Mesendoderm (in vitro differentiated cells): ENCODE results near the gene FXYD4.
A peak's percentile ranks its signal among the peaks of the same experiment; 100 is the strongest.

Experiments used
- DNase-seq: peaks from one replicate; pipeline ENCODE4 v3.0.0; 2013
- H2AK5ac ChIP-seq: 2 replicates; pipeline ENCODE4 v1.6.1; 2013; ENCODE audit warnings: low read length, inconsistent platforms
- H2BK120ac ChIP-seq: 2 replicates; pipeline ENCODE4 v1.6.1; 2013; ENCODE audit warnings: low read depth, mild to moderate bottlenecking, low read length, moderate library complexity, mixed read lengths
- H2BK15ac ChIP-seq: replicated peaks from 2 replicates; pipeline ENCODE4 v1.6.1; 2013; ENCODE audit warnings: low read depth, mild to moderate bottlenecking, moderate library complexity
- H2BK5ac ChIP-seq: 2 replicates; pipeline ENCODE4 v1.6.1; 2013; ENCODE audit warnings: low read length, inconsistent platforms
- H3K18ac ChIP-seq: 2 replicates; pipeline ENCODE4 v1.6.1; 2013; ENCODE audit warnings: mild to moderate bottlenecking, low read length, mixed read lengths
- H3K23ac ChIP-seq: one replicate; pipeline ENCODE4 v1.6.1; 2013; ENCODE audit warnings: low read length
- H3K27ac ChIP-seq: 2 replicates; pipeline ENCODE4 v1.5.1; 2013; ENCODE audit warnings: low read depth, mild to moderate bottlenecking, inconsistent platforms, low read length, moderate library complexity
- H3K27me3 ChIP-seq: 2 replicates; pipeline ENCODE4 v1.6.1; 2013; ENCODE audit warnings: low read length, control low read depth, mild to moderate bottlenecking, inconsistent platforms; ENCODE audit not compliant: insufficient read depth, poor library complexity
- H3K36me3 ChIP-seq: 2 replicates; pipeline ENCODE4 v1.6.1; 2013; ENCODE audit warnings: low read length, inconsistent platforms; ENCODE audit not compliant: control insufficient read depth, insufficient read depth
- H3K4ac ChIP-seq: one replicate; pipeline ENCODE4 v1.6.1; 2013; ENCODE audit warnings: low read depth, mild to moderate bottlenecking, low read length, moderate library complexity
- H3K4me1 ChIP-seq: 2 replicates; pipeline ENCODE4 v1.6.1; 2013; ENCODE audit warnings: low read depth, low read length, inconsistent platforms; ENCODE audit not compliant: control insufficient read depth
- H3K4me2 ChIP-seq: 2 replicates; pipeline ENCODE4 v1.6.1; 2013; ENCODE audit warnings: low read length
- H3K4me3 ChIP-seq: 2 replicates; pipeline ENCODE4 v1.5.1; 2013; ENCODE audit warnings: mild to moderate bottlenecking, low read length
- H3K56ac ChIP-seq: one replicate; pipeline ENCODE4 v1.6.1; 2013; ENCODE audit warnings: low read length
- H3K79me1 ChIP-seq: 2 replicates; pipeline ENCODE4 v1.6.1; 2013; ENCODE audit warnings: low read length, inconsistent platforms
- H3K79me2 ChIP-seq: 2 replicates; pipeline ENCODE4 v1.6.1; 2013; ENCODE audit warnings: mild to moderate bottlenecking, low read length; ENCODE audit not compliant: control insufficient read depth, insufficient read depth
- H3K9ac ChIP-seq: 2 replicates; pipeline ENCODE4 v1.6.1; 2013; ENCODE audit warnings: low read length, inconsistent platforms
- H4K5ac ChIP-seq: one replicate; pipeline ENCODE4 v1.6.1; 2013; ENCODE audit warnings: low read length
- H4K8ac ChIP-seq: one replicate; pipeline ENCODE4 v1.6.1; 2013; ENCODE audit warnings: low read depth, mild to moderate bottlenecking, control low read depth, low read length, moderate library complexity
- WGBS: extraction: QIAGEN DNeasy Blood & Tissue Kit; methylation state at CpG from one replicate; pipeline ENCODE4 v1.1.7; 2013; ENCODE audit warnings: low lambda C conversion rate, missing lambda C conversion rate; ENCODE audit not compliant: insufficient coverage; ENCODE audit errors: extremely low coverage; 5-methylcytosine and 5-hydroxymethylcytosine counted together

Gene FXYD4

DNA sequence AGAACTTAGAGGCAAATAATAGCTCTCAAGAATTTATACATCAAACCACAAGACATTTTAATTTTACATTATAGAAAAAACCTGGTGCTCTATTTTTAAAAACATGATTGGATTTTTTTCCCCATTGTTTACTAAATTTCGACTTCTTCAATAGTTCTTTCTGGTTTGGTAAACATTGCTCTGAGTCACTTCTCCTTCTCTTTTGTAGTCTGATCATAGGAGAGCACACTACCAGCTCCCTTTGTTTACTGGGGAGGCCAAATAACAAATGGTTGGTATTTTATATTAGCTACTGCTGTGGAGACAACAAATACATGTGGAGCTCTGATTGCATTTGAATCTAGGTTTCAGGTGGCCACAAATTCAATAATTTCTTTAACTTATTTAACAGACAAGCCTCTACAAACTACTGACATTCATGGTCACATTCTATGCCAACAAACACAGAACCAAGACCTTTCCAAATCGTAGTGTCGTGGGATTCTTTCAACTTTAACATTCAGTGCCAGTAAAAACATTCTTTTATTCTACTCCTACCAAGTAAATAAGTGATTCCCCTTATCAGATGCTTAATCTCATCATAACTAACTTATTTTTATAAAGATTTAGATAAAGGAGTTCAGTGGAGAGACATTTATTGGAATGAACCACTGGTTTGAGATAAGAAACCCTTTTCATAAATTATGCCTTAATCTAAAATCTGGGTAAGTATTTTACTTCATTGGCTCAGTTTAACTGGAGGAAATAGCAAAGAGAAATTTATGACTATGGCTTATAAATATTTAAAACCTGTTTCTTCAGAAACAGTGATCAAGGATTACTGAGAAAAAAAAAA is 17.7 kb upstream of the FXYD4 start:
- no peak overlapping the region for H2BK120ac ChIP-seq
- H3K27ac ChIP-seq, result no peak overlapping the region
- no peak overlapping the region for H2BK15ac ChIP-seq

GRCh38 chr10:43354330-43354635 is 17.2 kb upstream of the FXYD4 start:
- Histone ChIP-seq H3K9ac (no peak overlapping the region), H4K8ac (no peak overlapping the region), H3K18ac (no peak overlapping the region), H2AK5ac (no peak overlapping the region), H3K4me3 (no peak overlapping the region), H3K4me2 (no peak overlapping the region), H3K79me1 (no peaks in the 10 kb centered on the region), H4K5ac (no peak overlapping the region), H3K4me1 (no peaks in the 10 kb centered on the region), H3K36me3 (no peaks in the 10 kb centered on the region), H3K27me3 (no peaks in the 10 kb centered on the region), H2BK5ac (no peak overlapping the region), H3K4ac (no peak overlapping the region), H3K27ac (no peak overlapping the region), H3K56ac (no peak overlapping the region), H3K79me2 (no peaks in the 10 kb centered on the region), H3K23ac (no peak overlapping the region), H2BK120ac (no peak overlapping the region), H2BK15ac (no peak overlapping the region)
- no CpG with 5 or more reads among the region's 2 CpGs for WGBS
- DNase-seq, result no peak

More for the DNA sequence above, 17.7 kb upstream of the FXYD4 start:
- Histone ChIP-seq H2AK5ac (no peak overlapping the region), H3K79me2 (no peaks in the 10 kb centered on the region), H3K4me2 (no peak overlapping the region), H3K27me3 (no peaks in the 10 kb centered on the region), H3K56ac (no peak overlapping the region), H3K23ac (no peak overlapping the region), H3K9ac (no peak overlapping the region), H3K4me3 (no peak overlapping the region), H3K4me1 (no peaks in the 10 kb centered on the region), H3K79me1 (no peaks in the 10 kb centered on the region), H3K36me3 (no peaks in the 10 kb centered on the region), H4K8ac (no peak overlapping the region), H3K18ac (no peak overlapping the region), H2BK5ac (no peak overlapping the region), H3K4ac (no peak overlapping the region), H4K5ac (no peak overlapping the region)
- no peak for DNase-seq
- WGBS, result no CpG with 5 or more reads among the region's 3 CpGs

- Histone ChIP-seq H3K27me3 (no peaks in the 10 kb centered on the region), H3K4me3 (no peak overlapping the region), H3K4me1 (no peaks in the 10 kb centered on the region), H4K8ac (no peak overlapping the region), H3K23ac (no peak overlapping the region), H3K79me1 (no peaks in the 10 kb centered on the region), H3K79me2 (no peaks in the 10 kb centered on the region), H2AK5ac (no peak overlapping the region), H2BK15ac (no peak overlapping the region), H3K36me3 (no peaks in the 10 kb centered on the region), H2BK5ac (no peak overlapping the region), H3K27ac (no peak overlapping the region), H3K56ac (no peak overlapping the region), H3K4ac (no peak overlapping the region), H3K18ac (no peak overlapping the region), H3K4me2 (no peak overlapping the region), H3K9ac (no peak overlapping the region), H4K5ac (no peak overlapping the region), H2BK120ac (no peak overlapping the region)
- no CpG with 5 or more reads among the region's 2 CpGs for WGBS
- DNase-seq, result no peak
These were observed 16.5 kb upstream of the FXYD4 start for GRCh38 chr10:43354879-43355380.

GRCh38 chr10:43355749-43356371 is 15.6 kb upstream of the FXYD4 start:
- no peak overlapping the region for H3K27ac ChIP-seq
- H3K23ac ChIP-seq, result no peak overlapping the region
- H4K8ac ChIP-seq, result no peak overlapping the region
- no peak overlapping the region for H2BK5ac ChIP-seq
- no peaks in the 10 kb centered on the region for H3K27me3 ChIP-seq
- no peak overlapping the region for H3K4me2 ChIP-seq
- H3K4me3 ChIP-seq, result no peak overlapping the region
- no peak overlapping the region for H3K4ac ChIP-seq
- H3K79me1 ChIP-seq, result no peaks in the 10 kb centered on the region
- peak; percentile 26 for DNase-seq
- WGBS, result no CpG with 5 or more reads among the region's 4 CpGs
- no peak overlapping the region for H2AK5ac ChIP-seq
- H2BK15ac ChIP-seq, result no peak overlapping the region
- H3K79me2 ChIP-seq, result no peaks in the 10 kb centered on the region
- H3K18ac ChIP-seq, result no peak overlapping the region
- no peaks in the 10 kb centered on the region for H3K4me1 ChIP-seq
- H2BK120ac ChIP-seq, result no peak overlapping the region
- no peaks in the 10 kb centered on the region for H3K36me3 ChIP-seq
- no peak overlapping the region for H4K5ac ChIP-seq
- H3K9ac ChIP-seq, result no peak overlapping the region
- H3K56ac ChIP-seq, result no peak overlapping the region

DNA sequence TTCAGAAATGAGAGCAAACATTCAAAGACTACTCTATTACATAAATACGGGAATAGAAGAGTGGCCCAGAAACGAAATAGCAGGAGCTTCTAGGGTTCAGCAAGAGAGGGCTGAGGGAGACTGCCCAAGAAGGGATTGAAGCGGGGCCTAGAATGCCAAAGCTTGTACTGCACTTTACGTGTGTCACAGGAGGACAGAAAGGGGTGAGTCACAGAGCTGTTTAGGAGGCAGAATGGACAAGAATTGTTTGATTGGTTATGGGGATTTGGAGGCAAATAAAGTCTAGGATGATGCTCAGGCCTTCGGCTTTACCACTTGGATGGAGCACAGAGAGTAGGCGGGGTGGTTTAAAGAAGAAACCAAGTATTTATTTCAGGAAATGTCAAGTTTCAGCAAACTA is 11.3 kb upstream of the FXYD4 start:
- Histone ChIP-seq H2BK5ac (no peak overlapping the region), H3K56ac (no peak overlapping the region), H3K4me2 (no peak overlapping the region), H2AK5ac (no peak overlapping the region), H3K4me3 (no peak overlapping the region), H3K23ac (no peak overlapping the region), H2BK120ac (no peak overlapping the region), H3K9ac (no peak overlapping the region), H3K79me2 (no peaks in the 10 kb centered on the region), H2BK15ac (no peak overlapping the region), H3K36me3 (no peaks in the 10 kb centered on the region), H4K8ac (no peak overlapping the region), H3K79me1 (peaks cover 1% of the 10 kb centered on the region), H3K27ac (no peak overlapping the region), H3K18ac (no peak overlapping the region), H3K4ac (no peak overlapping the region), H3K27me3 (no peaks in the 10 kb centered on the region), H4K5ac (no peak overlapping the region), H3K4me1 (peaks cover 5% of the 10 kb centered on the region)
- DNase-seq, result no peak
- no CpG with 5 or more reads among the region's 6 CpGs for WGBS
